B cell (primary cell): ENCODE measurements around the gene PLEKHG4B. TPM values are rescaled to one million over a fixed set of nuclear protein-coding genes. Genes with fewer than 3 reads are reported as not detected.
"Not testable (repeated sequence)": the region's sequence is repeated elsewhere in the genome, so short reads cannot be mapped to it uniquely, and the experiment has no call there.

ENCODE experiments used
- ATAC-seq: fragments of 200-7000 bp; cut with Tn5 transposase; one replicate; pipeline ENCODE4 v1.10.0; 2021; ENCODE audit warnings: low read depth, mild to moderate bottlenecking, moderate number of reproducible peaks, moderate library complexity
- CTCF ChIA-PET: fragments of 350-600 bp; sonication (Branson Sonifier 250); formaldehyde crosslinking; loops from one replicate; lab custom pipeline; 2021; ENCODE audit warnings: antibody characterized with exemption, inconsistent platforms; lab: Charles Lee
- POLR2A ChIA-PET: fragments of 350-600 bp; sonication (Branson Sonifier 250); formaldehyde crosslinking; loops from one replicate; lab custom pipeline; 2021; ENCODE audit warnings: antibody characterized with exemption; lab: Charles Lee
- DNase-seq: peaks from one replicate; pipeline ENCODE4 v3.0.0; 2013
- H2AFZ ChIP-seq: 2 replicates; pipeline ENCODE4 v1.6.1; 2012; ENCODE audit warnings: mild to moderate bottlenecking, low read depth, low read length; ENCODE audit not compliant: insufficient read depth, poor library complexity, severe bottlenecking
- H3K27ac ChIP-seq, 2 donors: 1 replicate in 1 of 2; 2 replicates in 1 of 2; pipeline ENCODE4 v1.5.1; 2012 to 2013; ENCODE audit warnings: low read length in 2 of 2, mild to moderate bottlenecking in 2 of 2, moderate library complexity in 1 of 2
- H3K27me3 ChIP-seq, 4 experiments: fragments of 200-600 bp in 1 of 4; sonication (generic) in 1 of 4; replicated peaks in 1 of 4; 1 replicate in 2 of 4; 2 replicates in 2 of 4; pipeline versions ENCODE4 v1.6.1 to v1.7.0; 2013 to 2016; ENCODE audit warnings: low read length in 3 of 4, mild to moderate bottlenecking in 2 of 4, mixed read lengths in 1 of 4, moderate library complexity in 1 of 4; ENCODE audit not compliant: insufficient read depth in 4 of 4, control insufficient read depth in 3 of 4; ENCODE audit errors: control extremely low read depth in 1 of 4
- H3K36me3 ChIP-seq, 2 experiments: replicated peaks in 1 of 2; 1 replicate in 1 of 2; 2 replicates in 1 of 2; pipeline versions ENCODE4 v1.6.1 to v1.7.1; 2013; ENCODE audit warnings: low read length in 1 of 2; ENCODE audit not compliant: insufficient read depth in 2 of 2, control insufficient read depth in 1 of 2; ENCODE audit errors: control extremely low read depth in 1 of 2, extremely low read depth in 1 of 2
- H3K4me1 ChIP-seq, 2 donors: fragments of 200-600 bp in 1 of 2; sonication (generic) in 1 of 2; 1 replicate in 1 of 2; 2 replicates in 1 of 2; pipeline versions ENCODE4 v1.5.1 to v1.6.1; 2013 to 2017; ENCODE audit warnings: low read length in 2 of 2; ENCODE audit not compliant: control insufficient read depth in 2 of 2, insufficient read depth in 2 of 2
- H3K4me2 ChIP-seq: replicated peaks from 2 replicates; pipeline ENCODE3; 2012; ENCODE audit warnings: mild to moderate bottlenecking, low read depth, low read length; ENCODE audit not compliant: poor library complexity, severe bottlenecking
- H3K4me3 ChIP-seq, 5 experiments: fragments of 200-600 bp in 1 of 5; sonication (generic) in 1 of 5; 1 replicate in 3 of 5; 2 replicates in 2 of 5; pipeline versions ENCODE4 v1.5.1 to v1.7.0; 2011 to 2016; ENCODE audit warnings: low read length in 4 of 5, mild to moderate bottlenecking in 4 of 5, low read depth in 2 of 5, control low read depth in 1 of 5, moderate library complexity in 1 of 5; ENCODE audit not compliant: insufficient read depth in 1 of 5; ENCODE audit errors: control extremely low read depth in 1 of 5, extremely low read depth in 1 of 5
- H3K79me2 ChIP-seq: fragments of 200-600 bp; sonication (generic); one replicate; pipeline ENCODE4 v1.6.0; 2016; ENCODE audit warnings: low read length; ENCODE audit not compliant: control insufficient read depth, insufficient read depth
- H3K9ac ChIP-seq: fragments of 200-600 bp; sonication (generic); 2 replicates; pipeline ENCODE4 v1.6.1; 2017; ENCODE audit warnings: mild to moderate bottlenecking, low read length, moderate library complexity
- H3K9me3 ChIP-seq, 3 donors: one replicate each; pipeline versions ENCODE4 v1.6.1 to v1.7.1; 2013; ENCODE audit warnings: low read length in 2 of 3; ENCODE audit not compliant: control insufficient read depth in 2 of 3, insufficient read depth in 1 of 3; ENCODE audit errors: control extremely low read depth in 1 of 3
- H4K20me1 ChIP-seq: 2 replicates; pipeline ENCODE4 v1.6.0; 2012; ENCODE audit warnings: mild to moderate bottlenecking, low read length; ENCODE audit not compliant: insufficient read depth, control insufficient read depth, poor library complexity, severe bottlenecking
- H3K27ac Mint-ChIP-seq: one replicate; pipeline ENCODE4 v1.8.0; 2021; ENCODE audit warnings: mixed read lengths
- H3K27me3 Mint-ChIP-seq: one replicate; pipeline ENCODE4 v1.8.0; 2021; ENCODE audit warnings: mixed read lengths
- H3K4me1 Mint-ChIP-seq: one replicate; pipeline ENCODE4 v1.8.0; 2021; ENCODE audit warnings: mixed read lengths
- H3K4me3 Mint-ChIP-seq: one replicate; pipeline ENCODE4 v1.8.0; 2021; ENCODE audit warnings: mixed read lengths
- H3K9me3 Mint-ChIP-seq: one replicate; pipeline ENCODE4 v1.8.0; 2022; ENCODE audit warnings: mixed read lengths; ENCODE audit not compliant: insufficient read depth
- CTCF ChIP-seq: fragments of 200-600 bp; IDR thresholded peaks from one replicate; pipeline ENCODE4 v1.8.0; 2022; ENCODE audit warnings: antibody characterized with exemption, mild to moderate bottlenecking
- EZH2 ChIP-seq: IDR thresholded peaks from 2 replicates; pipeline ENCODE4 v1.6.1; 2012; ENCODE audit warnings: borderline replicate concordance, low read depth, mild to moderate bottlenecking, moderate library complexity, low read length; ENCODE audit not compliant: insufficient read depth, poor library complexity, severe bottlenecking
- WGBS: methylation state at CpG from one replicate; pipeline ENCODE4 v1.1.5; 2013; ENCODE audit warnings: missing lambda C conversion rate; ENCODE audit not compliant: insufficient coverage; 5-methylcytosine and 5-hydroxymethylcytosine counted together
- intact Hi-C: fragments of 100-400 bp; cut with micrococcal nuclease; formaldehyde crosslinking; loops from one replicate; pipeline ENCODE4 v1.10.0; 2022
- polyA plus RNA-seq: library from polyadenylated mRNA; depleted of rRNA; stranded (reverse); fragments of >200 nt; gene quantifications from 2 replicates; pipeline ENCODE4 v1.2.3, GENCODE V29; 2012
- total RNA-seq, 2 donors: library from RNA; stranded (reverse); fragments of 120-200 nt in 1 of 2; gene quantifications; 1 replicate in 1 of 2; 2 replicates in 1 of 2; pipeline versions ENCODE4 v1.2.3 to v1.2.4, GENCODE V29; 2013 to 2022

PLEKHG4B gene
- total and polyA plus RNA-seq, 2 donors (not counting 1 experiment from before 2014, with no cell fraction given), result not detected

GRCh38 chr5:54876-55569, 36.9 kb upstream of the PLEKHG4B start:
- intact Hi-C loops, result no loop called here
- Mint-ChIP-seq H3K4me1 (peaks cover 2% of the 10 kb centered on the region), H3K4me3 (peak overlapping the region; percentile 64), H3K27ac (no peak overlapping the region), H3K9me3 (no peaks in the 10 kb centered on the region), H3K27me3 (peaks cover 33% of the 10 kb centered on the region)
- no peak overlapping the region for H2AFZ ChIP-seq
- DNase-seq, result no peak
- no peak for ATAC-seq
- TF ChIP-seq EZH2 (no peak), CTCF (no peak)
- peaks cover 0 to 39% (median 12%) of the 10 kb centered on the region in 4 experiments for H3K27me3 ChIP-seq
- no peak overlapping the region for H3K9ac ChIP-seq
- no peak overlapping the region for H3K27ac ChIP-seq
- no peak overlapping the region for H3K4me3 ChIP-seq
- H3K36me3 ChIP-seq, result no peaks in the 10 kb centered on the region
- ChIA-PET POLR2A (no interaction called here), CTCF (no interaction called here)
- H3K9me3 ChIP-seq, result peaks cover 0 to 42% (median 0%) of the 10 kb centered on the region in 3 donors
- H3K4me2 ChIP-seq, result no peak overlapping the region
- H4K20me1 ChIP-seq, result no peaks in the 10 kb centered on the region
- H3K4me1 ChIP-seq, result peaks cover 4% of the 10 kb centered on the region in 2 donors
- no peaks in the 10 kb centered on the region for H3K79me2 ChIP-seq
- WGBS, result 95% methylated on average over 26 of the region's 28 CpGs

DNA sequence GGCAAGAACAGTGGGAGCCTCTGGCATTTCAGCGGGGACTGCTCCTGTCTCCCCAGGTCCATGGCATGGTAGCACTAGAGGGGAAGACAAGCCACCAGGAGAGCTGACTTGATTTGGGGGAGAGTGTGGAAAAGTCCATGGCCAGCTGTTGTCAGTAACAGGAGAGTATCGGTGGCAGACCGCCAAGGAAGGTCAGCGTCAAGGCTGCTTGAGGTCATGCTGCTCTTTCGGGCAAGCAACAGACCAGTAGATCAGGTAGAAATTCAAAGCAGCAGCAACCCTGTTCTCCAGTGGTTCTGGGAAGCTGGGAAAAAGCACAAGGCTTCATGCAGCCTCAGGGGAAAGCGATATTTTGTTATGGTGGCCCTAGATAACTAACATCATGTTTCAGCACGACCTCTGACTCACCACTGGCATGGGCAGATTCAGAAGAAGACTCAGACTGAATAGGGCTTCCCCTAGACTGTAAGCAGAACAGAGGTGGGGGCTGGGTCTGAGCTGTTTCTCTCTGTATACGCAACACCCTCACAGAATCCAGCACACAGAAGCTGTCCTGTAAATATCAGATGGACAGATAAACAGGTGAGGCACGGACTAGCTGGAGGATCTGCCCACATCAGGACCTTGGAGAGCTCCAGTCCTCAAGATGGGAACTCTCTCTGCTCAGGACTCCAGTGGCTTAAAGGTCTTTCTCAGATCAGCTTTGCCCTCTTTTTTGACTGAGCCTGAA, 35.2 kb upstream of the PLEKHG4B start:
- TF ChIP-seq CTCF (no peak), EZH2 (no peak)
- WGBS, result 78% methylated on average over 7 of the region's 9 CpGs
- Histone ChIP-seq H3K9ac (no peak overlapping the region), H3K27me3 (peaks cover 0 to 33% (median 11%) of the 10 kb centered on the region in 4 experiments), H3K79me2 (no peaks in the 10 kb centered on the region), H3K27ac (no peak overlapping the region), H3K4me1 (peaks cover 4% of the 10 kb centered on the region in 2 donors), H3K9me3 (peaks cover 0 to 27% (median 0%) of the 10 kb centered on the region in 3 donors), H3K36me3 (no peaks in the 10 kb centered on the region), H4K20me1 (no peaks in the 10 kb centered on the region), H3K4me2 (no peak overlapping the region), H2AFZ (no peak overlapping the region), H3K4me3 (no peak overlapping the region)
- Mint-ChIP-seq H3K27ac (no peak overlapping the region), H3K4me3 (no peak overlapping the region), H3K27me3 (peaks cover 25% of the 10 kb centered on the region), H3K4me1 (peaks cover 2% of the 10 kb centered on the region), H3K9me3 (no peaks in the 10 kb centered on the region)
- CTCF ChIA-PET, result no interaction called here
- POLR2A ChIA-PET, result no interaction called here
- DNase-seq (no peak), ATAC-seq (no peak)
- intact Hi-C loops, result no loop called here

GRCh38 chr5:60250-60649, 31.7 kb upstream of the PLEKHG4B start:
- H4K20me1 ChIP-seq, H3K4me3 Mint-ChIP-seq, H3K4me3 ChIP-seq, intact Hi-C loops, H3K27ac ChIP-seq, H2AFZ ChIP-seq, POLR2A ChIA-PET, H3K4me2 ChIP-seq, H3K4me1 ChIP-seq, DNase-seq, H3K9ac ChIP-seq, H3K36me3 ChIP-seq, H3K79me2 ChIP-seq, H3K27ac Mint-ChIP-seq, H3K9me3 ChIP-seq, ATAC-seq, H3K9me3 Mint-ChIP-seq, H3K4me1 Mint-ChIP-seq, H3K27me3 ChIP-seq, CTCF ChIA-PET: not testable (repeated sequence)
- WGBS, result no CpG with 5 or more reads among the region's 1 CpG
- peaks cover 26% of the 10 kb centered on the region for H3K27me3 Mint-ChIP-seq
